Suprapubic skin (tissue), 3 donors: Measurements from ENCODE around the gene MICALL2.

Source experiments
- POLR2A ChIP-seq, 2 donors: fragments of 450-650 bp; IDR thresholded peaks; one replicate each; pipeline ENCODE4 v1.6.1; 2017; ENCODE audit warnings: antibody characterized with exemption in 2 of 2, mild to moderate bottlenecking in 2 of 2, moderate library complexity in 2 of 2
- TF ChIP-seq, protein P1 (sequence below), 2 donors: fragments of 200-600 bp in 1 of 2; fragments of 450-650 bp in 1 of 2; sonication (generic) in 1 of 2; IDR thresholded peaks; one replicate each; pipeline ENCODE4 v1.5.1; 2016 to 2019; ENCODE audit warnings: antibody characterized with exemption in 2 of 2, mild to moderate bottlenecking in 1 of 2, moderate library complexity in 1 of 2

DNA sequence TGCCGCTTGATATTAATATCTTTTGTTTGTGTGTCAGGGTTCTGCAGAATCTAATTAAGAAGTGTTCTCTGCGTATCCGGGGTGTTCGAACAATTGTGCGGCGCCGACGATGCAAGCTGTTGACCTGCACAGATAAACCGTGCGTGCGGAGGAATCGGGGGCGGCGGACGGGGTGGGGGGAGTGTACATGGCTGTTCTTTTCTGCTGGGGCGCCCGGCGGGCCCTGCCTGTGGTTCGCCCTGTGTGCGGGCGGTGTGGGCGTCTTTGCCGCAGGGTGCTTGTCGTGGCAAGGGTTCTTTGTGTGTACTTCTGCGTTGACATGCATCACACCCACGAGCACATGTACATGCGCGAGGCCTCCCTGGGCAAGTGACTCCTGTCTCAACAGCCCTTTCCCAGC is 47.9 kb downstream of the MICALL2 start:
- TF ChIP-seq, protein P1, sequence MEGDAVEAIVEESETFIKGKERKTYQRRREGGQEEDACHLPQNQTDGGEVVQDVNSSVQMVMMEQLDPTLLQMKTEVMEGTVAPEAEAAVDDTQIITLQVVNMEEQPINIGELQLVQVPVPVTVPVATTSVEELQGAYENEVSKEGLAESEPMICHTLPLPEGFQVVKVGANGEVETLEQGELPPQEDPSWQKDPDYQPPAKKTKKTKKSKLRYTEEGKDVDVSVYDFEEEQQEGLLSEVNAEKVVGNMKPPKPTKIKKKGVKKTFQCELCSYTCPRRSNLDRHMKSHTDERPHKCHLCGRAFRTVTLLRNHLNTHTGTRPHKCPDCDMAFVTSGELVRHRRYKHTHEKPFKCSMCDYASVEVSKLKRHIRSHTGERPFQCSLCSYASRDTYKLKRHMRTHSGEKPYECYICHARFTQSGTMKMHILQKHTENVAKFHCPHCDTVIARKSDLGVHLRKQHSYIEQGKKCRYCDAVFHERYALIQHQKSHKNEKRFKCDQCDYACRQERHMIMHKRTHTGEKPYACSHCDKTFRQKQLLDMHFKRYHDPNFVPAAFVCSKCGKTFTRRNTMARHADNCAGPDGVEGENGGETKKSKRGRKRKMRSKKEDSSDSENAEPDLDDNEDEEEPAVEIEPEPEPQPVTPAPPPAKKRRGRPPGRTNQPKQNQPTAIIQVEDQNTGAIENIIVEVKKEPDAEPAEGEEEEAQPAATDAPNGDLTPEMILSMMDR (IDR thresholded peaks at IDR 0.05) = no peak
- TF ChIP-seq POLR2A (IDR thresholded peaks at IDR 0.05) = no peak
